Activated T-cell treated with anti-CD3 and anti-CD28 coated beads for 1 hour (primary cell): Measurements from ENCODE around the gene ZSCAN22.
"Not testable (repeated sequence)": the region's sequence is repeated elsewhere in the genome, so short reads cannot be mapped to it uniquely, and the experiment has no call there.

Source experiments
- DNase-seq: peaks from one replicate; pipeline ENCODE4 v3.0.0-alpha.2; 2020; ENCODE audit warnings: low read depth

ZSCAN22 gene

GRCh38 chr19:58318297-58318696 is 8.5 kb upstream of the ZSCAN22 start:
- no peak for DNase-seq

GRCh38 chr19:58319241-58319640 is 7.6 kb upstream of the ZSCAN22 start:
- no peak for DNase-seq

GRCh38 chr19:58325311-58326022 is 1.3 kb upstream of the ZSCAN22 start:
- no peak for DNase-seq

- no peak for DNase-seq
Measured at GRCh38 chr19:58326501-58326913, 287 bp upstream of the ZSCAN22 start.

GRCh38 chr19:58328999-58329398 is 2.2 kb downstream of the ZSCAN22 start:
- DNase-seq = no peak

- no peak for DNase-seq
Measured at GRCh38 chr19:58330458-58330857, 3.7 kb downstream of the ZSCAN22 start.

- DNase-seq = no peak
Measured at GRCh38 chr19:58332697-58333096, 5.9 kb downstream of the ZSCAN22 start.

- DNase-seq = no peak
Measured at GRCh38 chr19:58334691-58335249, 8.0 kb downstream of the ZSCAN22 start.

- no peak for DNase-seq
Measured at GRCh38 chr19:58335630-58336029, 8.8 kb downstream of the ZSCAN22 start.

- no peak for DNase-seq
Measured at GRCh38 chr19:58336216-58336615, 9.4 kb downstream of the ZSCAN22 start.

- DNase-seq = no peak
Measured at GRCh38 chr19:58336820-58337219, 10.0 kb downstream of the ZSCAN22 start.

GRCh38 chr19:58338336-58338735 is 11.5 kb downstream of the ZSCAN22 start:
- no peak for DNase-seq

GRCh38 chr19:58338825-58339558 is 12.2 kb downstream of the ZSCAN22 start:
- no peak for DNase-seq

- DNase-seq = no peak
Measured at GRCh38 chr19:58345558-58345957, 18.8 kb downstream of the ZSCAN22 start.

GRCh38 chr19:58346961-58347929 is 20.5 kb downstream of the ZSCAN22 start:
- peak; percentile 52 for DNase-seq

GRCh38 chr19:58348080-58348479 is 21.3 kb downstream of the ZSCAN22 start:
- DNase-seq = not testable (repeated sequence)

- DNase-seq = no peak
Measured at GRCh38 chr19:58349590-58349989, 22.8 kb downstream of the ZSCAN22 start.

- DNase-seq = no peak
Measured at GRCh38 chr19:58350001-58350861, 23.4 kb downstream of the ZSCAN22 start.

GRCh38 chr19:58350871-58351557 is 24.2 kb downstream of the ZSCAN22 start:
- no peak for DNase-seq

GRCh38 chr19:58351558-58351878 is 24.7 kb downstream of the ZSCAN22 start:
- no peak for DNase-seq
